22Rv1 (cell line): ENCODE results near the gene DNAH2.

Experiments
- H3K27ac ChIP-seq: fragments of 450-650 bp; 2 replicates; pipeline ENCODE4 v1.5.1; 2017
- ZFX ChIP-seq: fragments of 450-650 bp; IDR thresholded peaks from 2 replicates; pipeline ENCODE4 v1.6.1; 2017; ENCODE audit warnings: antibody characterized with exemption, borderline replicate concordance
- TF ChIP-seq, protein P1 (sequence below): fragments of 450-650 bp; IDR thresholded peaks from 2 replicates; pipeline ENCODE4 v1.5.1; 2017; ENCODE audit warnings: mild to moderate bottlenecking

Gene DNAH2

DNA sequence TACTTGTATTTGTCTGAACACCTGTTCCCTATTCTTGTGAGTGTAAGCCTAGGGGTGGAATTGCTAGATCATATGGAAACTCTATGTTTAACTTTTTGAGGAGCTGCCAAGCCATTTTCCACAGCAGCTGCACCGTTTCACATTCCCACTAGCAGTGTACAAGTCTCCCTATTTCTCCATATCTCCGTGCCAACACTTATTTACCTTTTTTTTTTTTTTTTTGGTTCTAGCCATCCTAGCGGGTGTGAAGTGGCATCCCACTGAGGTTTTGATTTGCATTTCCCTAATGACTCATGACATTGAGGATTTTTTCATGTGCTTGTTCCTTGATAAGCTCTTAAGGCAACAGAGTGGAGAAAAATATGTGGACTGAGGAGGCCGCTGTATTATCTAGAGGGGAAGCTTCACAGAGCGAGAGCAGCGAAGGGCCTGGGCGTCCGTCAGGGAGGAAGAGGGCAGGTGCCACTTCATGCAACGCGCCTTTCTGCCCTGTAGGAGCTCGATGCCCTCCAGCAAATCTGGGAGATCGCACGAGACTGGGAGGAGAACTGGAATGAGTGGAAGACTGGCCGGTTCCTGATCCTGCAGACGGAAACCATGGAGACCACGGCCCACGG is 50.0 kb downstream of the DNAH2 start:
- TF ChIP-seq, protein P1, sequence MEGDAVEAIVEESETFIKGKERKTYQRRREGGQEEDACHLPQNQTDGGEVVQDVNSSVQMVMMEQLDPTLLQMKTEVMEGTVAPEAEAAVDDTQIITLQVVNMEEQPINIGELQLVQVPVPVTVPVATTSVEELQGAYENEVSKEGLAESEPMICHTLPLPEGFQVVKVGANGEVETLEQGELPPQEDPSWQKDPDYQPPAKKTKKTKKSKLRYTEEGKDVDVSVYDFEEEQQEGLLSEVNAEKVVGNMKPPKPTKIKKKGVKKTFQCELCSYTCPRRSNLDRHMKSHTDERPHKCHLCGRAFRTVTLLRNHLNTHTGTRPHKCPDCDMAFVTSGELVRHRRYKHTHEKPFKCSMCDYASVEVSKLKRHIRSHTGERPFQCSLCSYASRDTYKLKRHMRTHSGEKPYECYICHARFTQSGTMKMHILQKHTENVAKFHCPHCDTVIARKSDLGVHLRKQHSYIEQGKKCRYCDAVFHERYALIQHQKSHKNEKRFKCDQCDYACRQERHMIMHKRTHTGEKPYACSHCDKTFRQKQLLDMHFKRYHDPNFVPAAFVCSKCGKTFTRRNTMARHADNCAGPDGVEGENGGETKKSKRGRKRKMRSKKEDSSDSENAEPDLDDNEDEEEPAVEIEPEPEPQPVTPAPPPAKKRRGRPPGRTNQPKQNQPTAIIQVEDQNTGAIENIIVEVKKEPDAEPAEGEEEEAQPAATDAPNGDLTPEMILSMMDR: no peak
- TF ChIP-seq ZFX: no peak
- no peak overlapping the region for H3K27ac ChIP-seq

DNA sequence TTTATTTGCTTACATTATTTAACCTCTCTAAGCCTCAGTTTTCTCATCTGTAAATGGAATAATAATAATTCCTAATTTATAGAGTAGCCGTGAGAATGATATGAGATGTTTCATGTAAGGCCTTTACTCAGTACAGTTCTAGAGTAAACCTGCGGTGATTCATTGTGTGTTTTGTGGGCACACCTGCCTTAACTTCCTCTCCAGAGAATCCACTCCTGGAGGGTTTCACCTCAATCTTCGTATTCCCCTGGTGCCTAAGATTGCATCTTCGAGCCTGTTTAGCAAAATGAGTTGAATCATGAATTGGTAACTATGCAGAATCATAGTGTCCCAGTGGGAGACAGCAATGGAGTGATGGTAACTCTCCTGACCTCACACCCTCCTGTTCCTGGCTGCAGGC is 52.3 kb downstream of the DNAH2 start:
- TF ChIP-seq, protein P1: no peak
- TF ChIP-seq ZFX: no peak

GRCh38 chr17:7774055-7774521 is 56.5 kb downstream of the DNAH2 start:
- H3K27ac ChIP-seq: no peak overlapping the region
- TF ChIP-seq, protein P1: no peak
- TF ChIP-seq ZFX: no peak

More for the DNA sequence above, 52.3 kb downstream of the DNAH2 start:
- H3K27ac ChIP-seq: no peak overlapping the region

GRCh38 chr17:7775051-7775450 is 57.5 kb downstream of the DNAH2 start:
- H3K27ac ChIP-seq: no peak overlapping the region
- TF ChIP-seq ZFX: no peak
- TF ChIP-seq, protein P1: no peak

DNA sequence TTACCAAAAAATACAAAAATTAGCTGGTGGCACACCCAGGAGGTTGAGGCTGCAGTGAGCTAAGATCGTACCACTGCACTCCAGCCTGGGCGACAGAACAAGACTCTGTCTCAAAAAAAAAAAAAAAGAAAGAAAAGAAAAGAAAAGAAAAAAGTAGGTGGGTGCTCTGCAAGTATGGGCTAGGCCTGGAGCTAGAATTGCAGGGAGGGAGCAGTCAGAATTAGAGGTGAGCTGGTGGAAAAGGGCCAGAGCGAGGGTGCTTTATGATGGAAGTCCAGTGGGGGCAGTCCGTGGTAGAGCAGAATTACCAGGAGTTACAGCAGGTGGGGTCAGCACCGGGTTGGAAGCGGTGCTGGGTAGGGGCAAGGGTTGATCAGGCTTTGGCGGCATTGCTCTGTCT is 59.5 kb downstream of the DNAH2 start:
- TF ChIP-seq, protein P1: no peak
- TF ChIP-seq ZFX: no peak

GRCh38 chr17:7780736-7781135 is 63.2 kb downstream of the DNAH2 start:
- no peak overlapping the region for H3K27ac ChIP-seq
- TF ChIP-seq, protein P1: no peak
- no peak for TF ChIP-seq ZFX

More for the DNA sequence above, 59.5 kb downstream of the DNAH2 start:
- no peak overlapping the region for H3K27ac ChIP-seq

DNA sequence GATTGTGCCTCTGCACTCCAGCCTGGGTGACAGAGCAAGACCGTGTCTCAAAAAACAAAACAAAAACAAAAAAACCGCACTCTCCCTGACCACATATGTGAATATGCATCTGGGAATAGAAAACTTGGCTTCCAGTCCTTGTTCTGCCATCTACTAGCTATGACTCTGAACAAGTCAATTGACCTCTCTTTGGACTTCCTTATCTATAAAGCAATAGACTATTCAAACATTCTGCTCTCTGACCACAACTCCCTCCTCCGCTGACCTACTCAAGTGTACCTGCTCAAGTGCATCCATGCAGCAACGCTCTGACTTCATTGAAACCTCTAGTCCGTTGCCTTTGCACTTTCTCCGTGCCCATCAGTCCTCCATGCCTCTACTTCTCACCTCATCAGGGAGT is 63.9 kb downstream of the DNAH2 start:
- H3K27ac ChIP-seq: no peak overlapping the region
- no peak for TF ChIP-seq ZFX
- TF ChIP-seq, protein P1: no peak
